ENCODE results near the gene DDX1.
"Not testable (repeated sequence)": the region's sequence is repeated elsewhere in the genome, so short reads cannot be mapped to it uniquely, and the experiment has no call there.

Gene DDX1

GRCh38 chr2:15595936-15596335 is 4.3 kb downstream of the DDX1 start:
- no peak for DNase-seq (ENCODE audit: low read depth)

DNA sequence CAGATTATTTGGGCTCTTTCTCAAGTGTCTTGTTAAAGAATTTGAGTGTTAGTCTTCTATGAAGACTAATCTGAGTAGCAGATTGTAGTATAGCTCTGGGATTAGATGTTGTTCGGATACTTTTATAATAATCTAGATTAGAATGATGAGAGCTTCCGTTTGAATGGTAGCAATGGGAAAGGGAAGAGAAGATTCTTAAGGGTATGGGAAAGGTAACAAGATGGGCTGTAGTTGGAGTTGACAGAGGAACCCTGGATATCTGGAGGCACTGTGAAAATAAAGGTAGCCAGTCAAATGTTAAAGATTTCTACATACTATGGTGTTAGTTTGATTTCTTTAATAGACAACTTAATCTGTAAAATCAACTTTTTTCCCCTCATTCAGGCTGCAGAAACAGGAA is 4.7 kb downstream of the DDX1 start:
- DNase-seq (ENCODE audit: low read depth): no peak

DNA sequence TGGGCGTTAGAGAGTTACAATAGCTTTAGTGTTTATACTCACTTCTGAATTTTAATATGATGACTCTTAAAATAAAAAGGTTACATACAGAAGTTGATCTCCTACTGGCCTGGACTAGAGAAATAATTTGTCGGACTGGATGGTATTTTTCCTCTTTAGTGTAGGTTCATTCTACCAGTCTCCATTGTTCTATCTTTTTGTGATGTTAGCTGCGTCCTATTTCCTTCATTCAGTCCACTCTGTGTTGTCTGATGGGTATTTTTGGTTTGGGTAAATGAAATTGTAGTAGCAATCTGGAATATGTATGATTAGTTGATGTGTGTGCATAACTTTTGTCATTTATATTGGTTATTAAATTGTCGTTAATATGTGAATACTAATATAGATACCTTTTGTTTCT is 5.3 kb downstream of the DDX1 start:
- DNase-seq (ENCODE audit: low read depth): no peak

GRCh38 chr2:15599994-15600393 is 8.3 kb downstream of the DDX1 start:
- no peak for DNase-seq (ENCODE audit: low read depth)

DNA sequence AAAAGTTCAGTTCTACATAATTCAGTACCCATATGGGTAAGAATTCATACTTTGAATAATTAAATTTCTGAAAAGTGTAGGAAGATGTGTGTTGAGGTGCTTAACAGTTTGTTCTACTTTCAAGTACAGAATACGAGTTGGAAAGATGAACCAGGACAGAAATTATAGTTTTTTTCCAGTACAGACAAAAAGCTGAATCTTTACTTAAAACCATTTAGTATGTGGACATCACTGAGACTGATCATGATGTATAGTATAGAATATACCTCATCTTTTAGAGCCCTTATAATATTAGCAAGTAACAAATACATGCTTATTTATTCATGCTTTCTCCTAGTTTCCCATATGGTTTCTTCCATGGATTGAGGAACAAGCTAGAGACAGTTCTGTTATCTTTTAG is 10.0 kb downstream of the DDX1 start:
- no peak for DNase-seq (ENCODE audit: low read depth)

DNA sequence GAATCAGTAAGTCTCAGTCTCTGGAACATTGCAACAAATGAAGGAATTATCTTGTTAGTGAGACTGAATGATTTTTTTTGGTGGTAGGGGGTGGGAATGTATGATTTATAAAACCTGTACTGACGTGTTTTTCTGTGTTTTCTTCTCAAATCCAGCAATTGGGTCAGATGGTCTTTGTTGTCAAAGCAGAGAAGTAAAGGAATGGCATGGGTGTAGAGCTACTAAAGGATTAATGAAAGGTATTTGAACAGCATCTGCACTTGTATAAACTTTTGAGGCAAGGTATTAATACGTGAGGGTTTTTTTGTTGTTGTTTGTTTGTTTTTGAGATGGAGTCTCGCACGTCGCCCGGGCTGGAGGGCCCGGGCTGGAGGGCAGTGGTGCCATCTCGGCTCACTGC is 10.7 kb downstream of the DDX1 start:
- no peak for DNase-seq (ENCODE audit: low read depth)

- no peak for DNase-seq (ENCODE audit: low read depth)
Observed at GRCh38 chr2:15603044-15603765, 11.5 kb downstream of the DDX1 start.

GRCh38 chr2:15603948-15604347 is 12.3 kb downstream of the DDX1 start:
- no peak for DNase-seq (ENCODE audit: low read depth)

DNA sequence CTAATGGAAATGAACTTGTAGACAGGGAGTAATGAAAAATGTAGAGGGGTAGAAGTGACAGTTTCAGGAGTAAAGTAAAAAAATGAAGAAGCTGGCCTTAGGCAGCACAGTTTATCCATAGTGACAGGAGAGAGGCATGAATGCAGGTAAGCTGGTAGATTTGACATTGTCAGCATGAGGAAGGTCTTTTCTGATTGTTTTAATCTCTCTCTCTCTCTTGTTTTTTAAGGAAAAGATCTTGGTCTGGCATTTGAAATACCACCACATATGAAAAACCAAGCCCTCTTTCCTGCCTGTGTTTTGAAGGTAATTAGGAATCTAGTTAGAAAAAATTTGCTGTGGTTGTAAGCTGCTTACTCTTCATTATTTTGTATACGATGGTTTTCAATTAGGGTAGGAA is 14.1 kb downstream of the DDX1 start:
- no peak for DNase-seq (ENCODE audit: low read depth)

GRCh38 chr2:15606481-15607441 is 15.1 kb downstream of the DDX1 start:
- DNase-seq (ENCODE audit: low read depth): no peak

GRCh38 chr2:15607709-15608391 is 16.2 kb downstream of the DDX1 start:
- DNase-seq (ENCODE audit: low read depth): no peak

DNA sequence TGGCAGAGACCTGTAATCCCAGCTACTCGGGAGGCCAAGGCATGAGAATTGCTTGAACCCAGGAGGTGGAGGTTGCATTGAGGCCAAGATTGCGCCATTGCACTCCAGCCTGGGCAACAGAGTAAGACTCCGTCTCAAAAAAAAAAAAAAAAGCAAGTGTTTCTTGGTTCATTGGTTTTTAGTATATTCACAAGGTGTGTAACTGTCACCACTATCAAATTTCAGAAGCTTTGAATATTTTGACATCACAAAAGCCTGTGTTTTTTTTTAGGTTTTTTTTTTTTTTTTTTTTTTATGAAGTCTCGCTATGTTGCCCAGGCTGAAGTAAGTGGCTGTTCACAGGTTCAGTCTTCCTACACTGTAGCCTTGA is 16.7 kb downstream of the DDX1 start:
- DNase-seq (ENCODE audit: low read depth): no peak

GRCh38 chr2:15609341-15610042 is 17.8 kb downstream of the DDX1 start:
- no peak for DNase-seq (ENCODE audit: low read depth)

DNA sequence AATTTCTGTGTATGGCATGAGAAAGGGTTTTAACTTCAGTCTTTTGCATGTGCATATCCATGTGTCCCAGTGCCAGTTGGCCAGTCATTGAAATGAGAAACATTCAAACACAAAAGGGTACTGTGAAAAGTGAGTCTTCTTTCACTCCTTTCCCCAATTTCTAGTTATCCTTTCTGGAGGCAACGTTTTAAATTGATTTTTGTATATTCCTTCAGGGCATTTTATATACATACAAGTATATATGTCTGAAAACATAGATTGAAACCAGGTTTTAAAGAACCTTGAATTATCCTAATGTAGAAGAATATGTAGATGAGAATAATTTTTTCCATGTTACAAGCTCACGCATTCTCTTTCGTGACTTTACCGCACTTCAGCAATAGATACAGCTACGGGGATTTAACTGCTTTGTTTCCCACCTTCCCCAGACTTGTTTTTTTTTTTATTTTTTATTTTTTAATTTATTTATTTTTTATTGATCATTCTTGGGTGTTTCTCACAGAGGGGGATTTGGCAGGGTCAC is 18.8 kb downstream of the DDX1 start:
- no peak for DNase-seq (ENCODE audit: low read depth)

- DNase-seq (ENCODE audit: low read depth): not testable (repeated sequence)
Observed at GRCh38 chr2:15612101-15612500, 20.4 kb downstream of the DDX1 start.

DNA sequence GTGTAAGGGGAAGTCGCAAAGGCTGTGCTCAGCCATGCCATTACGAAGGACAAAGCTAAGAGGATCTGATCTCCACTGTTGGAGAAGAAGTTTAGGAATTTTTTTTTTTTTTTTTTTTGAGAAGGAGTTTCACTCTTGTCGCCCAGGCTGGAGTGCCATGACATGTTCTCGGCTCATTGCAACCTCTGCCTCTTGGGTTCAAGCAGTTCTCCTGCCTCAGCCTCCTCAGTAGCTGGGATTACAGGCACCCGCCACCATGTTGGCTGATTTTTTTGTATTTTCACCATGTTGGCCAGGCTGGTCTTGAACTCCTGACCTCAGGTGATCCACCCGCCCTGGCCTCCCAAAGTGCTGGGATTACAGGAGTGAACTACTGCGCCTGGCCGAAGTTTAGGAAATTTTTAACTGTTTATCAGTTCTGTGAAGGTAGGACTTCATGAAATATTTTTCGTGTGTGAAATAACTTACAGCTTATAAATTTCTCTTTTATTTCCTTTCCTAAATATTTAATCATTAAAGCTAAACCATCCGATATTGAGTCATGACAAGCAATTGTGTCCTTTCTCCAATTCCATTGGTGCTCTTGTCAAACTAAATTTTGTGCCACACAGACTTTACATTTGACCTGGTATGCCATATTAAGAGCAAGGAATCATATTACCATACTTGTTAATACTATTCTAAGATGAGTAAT is 22.2 kb downstream of the DDX1 start:
- no peak for DNase-seq (ENCODE audit: low read depth)

DNA sequence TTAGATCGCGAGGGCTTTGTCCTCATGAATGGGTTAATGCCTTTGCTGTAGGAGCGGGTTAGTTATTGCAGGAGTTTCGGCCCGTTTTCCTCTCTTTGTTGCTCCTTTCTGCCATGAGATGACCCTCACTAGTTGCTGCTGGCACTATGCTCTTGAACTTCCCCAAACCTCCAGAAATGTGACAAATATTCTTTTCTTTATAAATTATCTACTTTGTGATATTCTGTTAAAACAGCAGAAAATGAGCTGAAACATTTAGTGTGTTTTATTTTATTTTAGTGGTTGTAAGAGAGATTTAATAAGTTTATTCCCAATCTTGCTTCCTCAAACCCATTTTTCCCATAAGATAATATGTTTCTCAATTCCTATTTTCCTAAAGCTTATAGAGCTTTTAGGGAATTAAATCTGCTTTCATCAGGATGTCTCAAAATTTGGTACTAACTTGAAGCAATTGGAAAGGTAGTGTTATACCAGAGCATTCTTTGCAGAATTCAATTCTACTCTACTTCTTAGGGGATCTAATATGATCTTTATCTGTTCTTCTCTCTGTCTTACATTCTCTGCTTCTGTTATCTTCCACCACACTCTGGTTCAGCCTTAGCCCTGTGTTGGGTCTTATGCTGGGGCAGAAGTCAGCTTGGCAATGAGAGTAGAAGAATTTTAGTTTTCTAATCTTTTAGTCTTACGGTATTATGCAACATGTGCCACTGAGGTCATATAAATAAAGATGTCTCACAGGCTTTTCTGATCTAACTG is 23.1 kb downstream of the DDX1 start:
- DNase-seq (ENCODE audit: low read depth): no peak

DNA sequence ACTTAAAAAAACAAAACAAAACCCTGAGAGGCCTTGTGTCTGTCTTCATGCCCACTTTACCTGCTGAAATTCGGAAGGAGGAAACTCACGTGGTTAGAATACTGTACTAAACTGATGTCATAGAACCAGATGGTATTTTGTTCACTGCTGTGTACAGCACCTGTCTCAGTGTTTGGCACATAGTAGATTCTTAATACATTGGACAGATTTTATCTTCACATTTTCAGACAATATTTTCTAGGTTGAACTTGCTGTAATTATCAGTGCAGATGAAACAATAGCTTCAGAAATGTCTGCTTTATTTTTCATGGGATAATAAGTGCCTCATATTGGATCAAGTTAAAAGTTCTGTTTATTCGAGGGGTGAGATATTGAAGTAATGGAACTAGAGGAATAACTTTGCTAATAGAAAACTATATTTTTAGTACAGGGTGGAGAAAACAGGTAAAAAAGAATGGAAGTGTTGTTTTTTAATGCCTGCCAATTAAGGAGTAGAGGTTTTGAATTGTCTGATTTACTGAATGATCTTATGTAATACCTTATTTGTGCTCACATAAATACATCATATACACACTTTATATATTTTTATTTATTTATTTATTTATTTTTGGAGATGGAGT is 23.7 kb downstream of the DDX1 start:
- no peak for DNase-seq (ENCODE audit: low read depth)

GRCh38 chr2:15616429-15616828 is 24.8 kb downstream of the DDX1 start:
- DNase-seq (ENCODE audit: low read depth): no peak

Data from stimulated activated CD4-positive, alpha-beta T cell treated with anti-CD3 and anti-CD28 coated beads, Interleukin-2, amount 100 ng/mL, for 4 hours (primary cell).